H1 (cell line): Measurements from ENCODE around the gene SATB2. TPM values are rescaled to one million over a fixed set of nuclear protein-coding genes. Genes with fewer than 3 reads are reported as not detected.
A peak's percentile ranks its signal among the peaks of the same experiment; 100 is the strongest.

Experiments used
- CTCF ChIA-PET: fragments of 300-600 bp; sonication (Branson Sonifier 250); formaldehyde crosslinking; loops from one replicate; lab custom pipeline; 2021; ENCODE audit not compliant: partially characterized antibody; lab: Charles Lee
- POLR2A ChIA-PET: fragments of 300-600 bp; sonication (Branson Sonifier 250); formaldehyde crosslinking; loops from one replicate; lab custom pipeline; 2021; ENCODE audit warnings: inconsistent platforms; ENCODE audit not compliant: partially characterized antibody; lab: Charles Lee
- DNase-seq, 2 experiments: peaks; one replicate each; pipeline versions ENCODE4 v3.0.0 to v3.0.0-alpha.2; 2010 to 2022; ENCODE audit warnings: low spot score in 2 of 2, low read depth in 1 of 2, mixed read lengths in 1 of 2
- FAIRE-seq: peaks from 2 replicates; lab custom pipeline; 2011; peaks lifted over from hg19 to GRCh38; lab: Jason Lieb, UNC
- H2AFZ ChIP-seq: 2 replicates; pipeline ENCODE4 v1.8.1; 2012; ENCODE audit warnings: low read length, inconsistent platforms
- H2AK5ac ChIP-seq: 2 replicates; pipeline ENCODE4 v1.6.1; 2013; ENCODE audit warnings: low read depth, low read length
- H2BK120ac ChIP-seq: replicated peaks from 2 replicates; pipeline ENCODE3; 2013; ENCODE audit warnings: low read depth, low read length, inconsistent platforms
- H2BK12ac ChIP-seq: 2 replicates; pipeline ENCODE4 v1.6.1; 2013; ENCODE audit warnings: low read depth, low read length
- H2BK15ac ChIP-seq: 2 replicates; pipeline ENCODE4 v1.6.1; 2013; ENCODE audit warnings: low read length
- H2BK20ac ChIP-seq: 2 replicates; pipeline ENCODE4 v1.6.1; 2013; ENCODE audit warnings: low read length
- H2BK5ac ChIP-seq: 2 replicates; pipeline ENCODE4 v1.6.1; 2013; ENCODE audit warnings: low read depth, low read length
- H3K14ac ChIP-seq: 2 replicates; pipeline ENCODE4 v1.6.1; 2013; ENCODE audit warnings: inconsistent platforms; ENCODE audit not compliant: insufficient read length
- H3K18ac ChIP-seq: 2 replicates; pipeline ENCODE4 v1.6.1; 2013; ENCODE audit warnings: low read length; ENCODE audit errors: extremely low read depth
- H3K23ac ChIP-seq: 2 replicates; pipeline ENCODE4 v1.6.1; 2013; ENCODE audit warnings: inconsistent platforms; ENCODE audit not compliant: insufficient read length
- H3K23me2 ChIP-seq: 2 replicates; pipeline ENCODE4 v1.6.1; 2013; ENCODE audit warnings: low read depth, low read length
- H3K27ac ChIP-seq: 2 replicates; pipeline ENCODE4 v1.6.1; 2011; ENCODE audit warnings: low read depth, low read length, inconsistent platforms
- H3K27me3 ChIP-seq, 4 experiments: replicated peaks in 1 of 4; 1 replicate in 1 of 4; 2 replicates in 3 of 4; pipeline versions ENCODE4 v1.6.1 to v1.8.1; 2011 to 2013; ENCODE audit warnings: low read length in 3 of 4, mild to moderate bottlenecking in 3 of 4, inconsistent platforms in 2 of 4, mixed read lengths in 2 of 4, moderate library complexity in 1 of 4; ENCODE audit not compliant: control insufficient read depth in 3 of 4, insufficient read depth in 3 of 4; ENCODE audit errors: extremely low read depth in 1 of 4
- H3K36me3 ChIP-seq, 4 experiments: 2 replicates each; pipeline versions ENCODE4 v1.6.1 to v1.8.1; 2011 to 2013; ENCODE audit warnings: mild to moderate bottlenecking in 4 of 4, low read length in 3 of 4, moderate library complexity in 2 of 4, control low read depth in 1 of 4, inconsistent platforms in 1 of 4; ENCODE audit not compliant: insufficient read depth in 4 of 4, control insufficient read depth in 2 of 4
- H3K4ac ChIP-seq: replicated peaks from 2 replicates; pipeline ENCODE3; 2013; ENCODE audit warnings: low read length, low read depth, mixed read lengths, inconsistent platforms; ENCODE audit not compliant: insufficient read length
- H3K4me1 ChIP-seq, 4 experiments: replicated peaks in 1 of 4; 1 replicate in 1 of 4; 2 replicates in 3 of 4; pipeline versions ENCODE4 v1.6.1 to v1.8.1; 2011 to 2013; ENCODE audit warnings: low read length in 3 of 4, inconsistent platforms in 2 of 4, mixed read lengths in 1 of 4; ENCODE audit not compliant: insufficient read depth in 4 of 4, control insufficient read depth in 3 of 4
- H3K4me2 ChIP-seq, 2 experiments: 2 replicates each; pipeline versions ENCODE4 v1.6.1 to v1.8.1; 2011 to 2013; ENCODE audit warnings: low read depth in 2 of 2, low read length in 2 of 2, control low read depth in 1 of 2, inconsistent platforms in 1 of 2, mild to moderate bottlenecking in 1 of 2; ENCODE audit not compliant: insufficient read depth in 1 of 2
- H3K4me3 ChIP-seq, 4 experiments: fragments of 200-600, 300-600 bp in 1 of 4; sonication (generic), shearing (Covaris generic), sonication (Bioruptor Twin) in 1 of 4; 2 replicates each; pipeline versions ENCODE4 v1.5.1 to v1.8.1; 2011 to 2016; ENCODE audit warnings: low read length in 4 of 4, low read depth in 3 of 4, control low read depth in 2 of 4, inconsistent platforms in 2 of 4, mild to moderate bottlenecking in 2 of 4, mixed read lengths in 1 of 4, moderate library complexity in 1 of 4; ENCODE audit not compliant: insufficient read depth in 2 of 4; ENCODE audit errors: extremely low read depth in 1 of 4
- H3K56ac ChIP-seq: replicated peaks from 2 replicates; pipeline ENCODE3; 2013; ENCODE audit warnings: low read depth, mild to moderate bottlenecking, mixed read lengths, low read length, inconsistent platforms; ENCODE audit not compliant: insufficient read length
- H3K79me1 ChIP-seq: 2 replicates; pipeline ENCODE4 v1.6.1; 2013; ENCODE audit warnings: low read depth, low read length, control low read depth
- H3K79me2 ChIP-seq, 2 experiments: 2 replicates each; pipeline versions ENCODE4 v1.6.1 to v1.8.1; 2012 to 2013; ENCODE audit warnings: low read length in 2 of 2, mild to moderate bottlenecking in 2 of 2, inconsistent platforms in 1 of 2; ENCODE audit not compliant: insufficient read depth in 2 of 2, control insufficient read depth in 1 of 2
- H3K9ac ChIP-seq, 4 experiments: replicated peaks in 1 of 4; 1 replicate in 1 of 4; 2 replicates in 3 of 4; pipeline versions ENCODE4 v1.6.1 to v1.8.1; 2011 to 2013; ENCODE audit warnings: low read depth in 3 of 4, low read length in 3 of 4, control low read depth in 2 of 4, mild to moderate bottlenecking in 2 of 4, moderate library complexity in 2 of 4, inconsistent platforms in 1 of 4; ENCODE audit errors: extremely low read depth in 1 of 4
- H3K9me3 ChIP-seq, 2 experiments: 2 replicates each; pipeline versions ENCODE4 v1.6.1 to v1.8.1; 2012 to 2013; ENCODE audit warnings: mild to moderate bottlenecking in 2 of 2, moderate library complexity in 2 of 2, control low read depth in 1 of 2, inconsistent platforms in 1 of 2, low read depth in 1 of 2, low read length in 1 of 2, mixed read lengths in 1 of 2; ENCODE audit not compliant: insufficient read depth in 2 of 2
- H4K20me1 ChIP-seq, 2 experiments: replicated peaks in 1 of 2; 2 replicates each; pipeline versions ENCODE3 to v1.8.1; 2011 to 2013; ENCODE audit warnings: inconsistent platforms in 2 of 2, low read length in 2 of 2, mild to moderate bottlenecking in 1 of 2; ENCODE audit not compliant: insufficient read depth in 2 of 2, control insufficient read depth in 1 of 2
- H4K5ac ChIP-seq: 2 replicates; pipeline ENCODE4 v1.6.1; 2013; ENCODE audit warnings: low read length, low read depth, mixed read lengths, inconsistent platforms; ENCODE audit not compliant: insufficient read length
- H4K8ac ChIP-seq: 2 replicates; pipeline ENCODE4 v1.8.0; 2013; ENCODE audit warnings: mild to moderate bottlenecking, moderate library complexity, low read length, inconsistent platforms; ENCODE audit not compliant: insufficient read depth; ENCODE audit errors: extremely low read depth
- H4K91ac ChIP-seq: replicated peaks from 2 replicates; pipeline ENCODE3; 2013; ENCODE audit warnings: low read length, mixed read lengths, inconsistent platforms; ENCODE audit not compliant: insufficient read length
- CTCF ChIP-seq, 3 experiments: IDR thresholded peaks; 1 replicate in 2 of 3; 2 replicates in 1 of 3; pipeline versions ENCODE4 v1.5.1 to v1.6.1; 2011; ENCODE audit warnings: low read length in 3 of 3, mild to moderate bottlenecking in 3 of 3, inconsistent platforms in 2 of 3, low read depth in 1 of 3, moderate library complexity in 1 of 3; ENCODE audit not compliant: insufficient read depth in 1 of 3; ENCODE audit errors: control extremely low read depth in 1 of 3
- GABPA ChIP-seq: IDR thresholded peaks from 2 replicates; pipeline ENCODE4 v1.6.1; 2011; ENCODE audit warnings: mild to moderate bottlenecking, low read length, moderate library complexity, borderline replicate concordance; ENCODE audit not compliant: insufficient read depth
- PHF8 ChIP-seq: fragments of 200-600 bp; sonication (generic); conservative IDR thresholded peaks from 2 replicates; pipeline ENCODE4 v1.7.1; 2012; ENCODE audit warnings: low read depth, mild to moderate bottlenecking, inconsistent platforms, low read length, moderate library complexity
- RAD21 ChIP-seq, 2 experiments: IDR thresholded peaks in 1 of 2; conservative IDR thresholded peaks in 1 of 2; 2 replicates each; pipeline ENCODE4 v1.6.1; 2011; ENCODE audit warnings: low read depth in 2 of 2, low read length in 2 of 2, improper control_type of control experiment in 1 of 2, inconsistent platforms in 1 of 2, mild to moderate bottlenecking in 1 of 2, moderate library complexity in 1 of 2
- polyA plus RNA-seq, 7 experiments: library from polyadenylated mRNA; depleted of rRNA in 3 of 7; stranded (reverse) in 5 of 7; unstranded in 2 of 7; fragments of >200 nt in 5 of 7; fragments of 200-250 nt in 2 of 7; gene quantifications; 1 replicate in 5 of 7; 2 replicates in 1 of 7; 4 replicates in 1 of 7; pipeline versions ENCODE4 v1.2.1 to v1.2.3, GENCODE V29; 2011 to 2013; ENCODE audit warnings: missing spikeins in 2 of 7, mixed read lengths in 2 of 7
- total RNA-seq: library from RNA; stranded (reverse); fragmentation: NEBNext Ultra II Directional; extraction: Animal tissue kit (Norgen Biotek cat#: 25700); gene quantifications from 2 replicates; pipeline ENCODE4 v1.2.1, GENCODE V29; 2021

Gene SATB2
- total and polyA plus RNA-seq, 2 of the 8 experiments (the other 6 are each of a cell fraction or from before 2014, with no cell fraction given), result 1.3 to 5.7 TPM

GRCh38 chr2:199405241-199405640 lies 52.5 kb downstream of the SATB2 start:
- Histone ChIP-seq H2BK12ac (no peak overlapping the region), H3K4me3 (no peak overlapping the region), H3K9ac (no peak overlapping the region), H2BK5ac (no peak overlapping the region), H2BK15ac (no peak overlapping the region), H3K79me1 (no peaks in the 10 kb centered on the region), H3K4me1 (peaks cover 0 to 2% (median 2%) of the 10 kb centered on the region in 4 experiments; a peak in 2 of 7 replicates), H3K4me2 (no peak overlapping the region), H2AFZ (no peak overlapping the region), H3K27me3 (no peaks in the 10 kb centered on the region), H4K91ac (no peak overlapping the region), H3K36me3 (no peaks in the 10 kb centered on the region), H3K56ac (no peak overlapping the region), H3K27ac (no peak overlapping the region), H2BK20ac (no peak overlapping the region), H3K14ac (no peak overlapping the region), H4K8ac (no peak overlapping the region), H3K18ac (no peak overlapping the region), H3K9me3 (no peaks in the 10 kb centered on the region), H3K4ac (no peak overlapping the region), H3K23me2 (no peaks in the 10 kb centered on the region), H2BK120ac (no peak overlapping the region), H3K23ac (no peak overlapping the region), H4K5ac (no peak overlapping the region), H4K20me1 (no peaks in the 10 kb centered on the region), H2AK5ac (no peak overlapping the region), H3K79me2 (no peaks in the 10 kb centered on the region)
- no peak for FAIRE-seq
- DNase-seq, result no peak
- CTCF ChIA-PET, result interaction anchor here (0.7 to 2.5 kb wide), 17 partner anchors 12 to 1031 kb away, joined by 3 to 10 read pairs (median 3); no protein-coding TSS in a partner anchor
- no peak for TF ChIP-seq PHF8
- peak in 2 of 3 experiments; percentile 48 to 59; a peak in 2 of 4 replicates for TF ChIP-seq CTCF (IDR thresholded peaks at IDR 0.05; ENCODE audit: control extremely low read depth in 1 of 3, insufficient read depth in 1 of 3, low read depth in 1 of 3, low read length in 3 of 3)
- TF ChIP-seq RAD21 (IDR thresholded peaks at IDR 0.05 in 1 of 2, conservative IDR thresholded peaks at IDR 0.05 in 1 of 2; ENCODE audit: low read depth in 2 of 2, low read length in 2 of 2), result peak; percentile 59 to 69
- TF ChIP-seq GABPA, result no peak
- POLR2A ChIA-PET, result interaction anchor here (1.5 kb wide), 1 partner anchor 53 kb away, joined by 3 read pairs; no protein-coding TSS in a partner anchor
